Endothelial cell of umbilical vein (primary cell): ENCODE data around the gene CST3.

Experiments used
- EZH2 ChIP-seq: IDR thresholded peaks from 2 replicates; pipeline ENCODE4 v1.6.1; 2012; ENCODE audit warnings: borderline replicate concordance, low read depth, mild to moderate bottlenecking, moderate library complexity, low read length, inconsistent platforms; ENCODE audit not compliant: severe bottlenecking
- GATA2 ChIP-seq: IDR thresholded peaks from 2 replicates; pipeline ENCODE4 v1.7.0; 2011; ENCODE audit warnings: low read depth, mild to moderate bottlenecking, moderate library complexity, mixed read lengths, low read length; ENCODE audit not compliant: insufficient read length, insufficient read depth
- POLR2A ChIP-seq: IDR thresholded peaks from 2 replicates; pipeline ENCODE4 v1.6.1; 2012; ENCODE audit warnings: low read depth, mild to moderate bottlenecking, control low read depth, low read length
- POLR2AphosphoS5 ChIP-seq: IDR thresholded peaks from 2 replicates; pipeline ENCODE4 v1.6.1; 2012; ENCODE audit warnings: low read depth, mild to moderate bottlenecking, control low read depth, low read length, moderate library complexity; ENCODE audit not compliant: insufficient read depth
- TF ChIP-seq, protein P1 (sequence below), 2 donors: IDR thresholded peaks; 1 replicate in 1 of 2; 2 replicates in 1 of 2; pipeline ENCODE4 v1.5.1; 2011; ENCODE audit warnings: low read length in 2 of 2, mild to moderate bottlenecking in 2 of 2, moderate library complexity in 2 of 2, control low read depth in 1 of 2, inconsistent platforms in 1 of 2, low read depth in 1 of 2; ENCODE audit not compliant: insufficient read depth in 1 of 2; ENCODE audit errors: extremely low read depth in 1 of 2

DNA sequence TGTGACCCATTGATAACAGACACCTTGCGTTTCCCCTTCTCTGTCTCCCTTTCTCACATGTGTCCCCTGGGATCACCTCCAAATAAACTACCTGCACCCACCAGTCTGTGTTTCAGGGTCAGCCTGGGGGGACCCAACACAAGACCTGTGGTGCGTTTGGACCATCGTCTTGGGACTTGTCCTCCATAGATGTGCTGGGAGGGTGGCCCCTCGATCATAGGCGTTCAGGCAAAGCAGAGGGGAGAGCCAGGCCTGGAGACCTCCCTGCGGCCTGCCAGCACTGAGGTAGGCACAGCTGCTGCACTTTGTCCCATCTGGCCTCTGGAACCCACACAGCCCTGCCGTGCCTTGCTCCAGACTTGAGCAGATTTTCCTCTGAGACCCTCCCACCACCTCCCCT, 50.1 kb downstream of the CST3 start:
- no peak for TF ChIP-seq EZH2
- TF ChIP-seq POLR2AphosphoS5 = no peak
- no peak for TF ChIP-seq GATA2
- TF ChIP-seq, protein P1, sequence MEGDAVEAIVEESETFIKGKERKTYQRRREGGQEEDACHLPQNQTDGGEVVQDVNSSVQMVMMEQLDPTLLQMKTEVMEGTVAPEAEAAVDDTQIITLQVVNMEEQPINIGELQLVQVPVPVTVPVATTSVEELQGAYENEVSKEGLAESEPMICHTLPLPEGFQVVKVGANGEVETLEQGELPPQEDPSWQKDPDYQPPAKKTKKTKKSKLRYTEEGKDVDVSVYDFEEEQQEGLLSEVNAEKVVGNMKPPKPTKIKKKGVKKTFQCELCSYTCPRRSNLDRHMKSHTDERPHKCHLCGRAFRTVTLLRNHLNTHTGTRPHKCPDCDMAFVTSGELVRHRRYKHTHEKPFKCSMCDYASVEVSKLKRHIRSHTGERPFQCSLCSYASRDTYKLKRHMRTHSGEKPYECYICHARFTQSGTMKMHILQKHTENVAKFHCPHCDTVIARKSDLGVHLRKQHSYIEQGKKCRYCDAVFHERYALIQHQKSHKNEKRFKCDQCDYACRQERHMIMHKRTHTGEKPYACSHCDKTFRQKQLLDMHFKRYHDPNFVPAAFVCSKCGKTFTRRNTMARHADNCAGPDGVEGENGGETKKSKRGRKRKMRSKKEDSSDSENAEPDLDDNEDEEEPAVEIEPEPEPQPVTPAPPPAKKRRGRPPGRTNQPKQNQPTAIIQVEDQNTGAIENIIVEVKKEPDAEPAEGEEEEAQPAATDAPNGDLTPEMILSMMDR (IDR thresholded peaks at IDR 0.05; ENCODE audit: extremely low read depth in 1 of 2, insufficient read depth in 1 of 2, low read depth in 1 of 2, low read length in 2 of 2) = no peak
- TF ChIP-seq POLR2A = no peak
